CD14-positive monocyte (primary cell): ENCODE data around the gene DHCR24. TPM values are rescaled to one million over a fixed set of nuclear protein-coding genes. Genes with fewer than 3 reads are reported as not detected.

Source experiments
- DNase-seq, 3 donors: peaks; one replicate each; pipeline ENCODE4 v3.0.0-alpha.2; 2011 to 2022
- H2AFZ ChIP-seq: 2 replicates; pipeline ENCODE4 v1.6.0; 2012; ENCODE audit warnings: mild to moderate bottlenecking, low read depth, low read length, inconsistent platforms; ENCODE audit not compliant: insufficient read depth, poor library complexity, severe bottlenecking
- H3K27ac ChIP-seq, 2 donors: 1 replicate in 1 of 2; 2 replicates in 1 of 2; pipeline ENCODE4 v1.5.1; 2012 to 2013; ENCODE audit warnings: low read length in 2 of 2, control low read depth in 1 of 2, inconsistent platforms in 1 of 2, low read depth in 1 of 2, mild to moderate bottlenecking in 1 of 2
- H3K27me3 ChIP-seq, 2 donors: one replicate each; pipeline versions ENCODE4 v1.6.0 to v1.6.1; 2011 to 2013; ENCODE audit warnings: low read length in 2 of 2; ENCODE audit not compliant: control insufficient read depth in 2 of 2, insufficient read depth in 2 of 2
- H3K36me3 ChIP-seq, 2 donors: replicated peaks in 1 of 2; 1 replicate in 1 of 2; 2 replicates in 1 of 2; pipeline versions ENCODE4 v1.5.1 to v1.6.1; 2012 to 2013; ENCODE audit warnings: low read length in 2 of 2, control low read depth in 1 of 2, inconsistent platforms in 1 of 2, mild to moderate bottlenecking in 1 of 2; ENCODE audit not compliant: insufficient read depth in 2 of 2, control insufficient read depth in 1 of 2
- H3K4me1 ChIP-seq, 2 donors: 1 replicate in 1 of 2; 2 replicates in 1 of 2; pipeline versions ENCODE4 v1.5.1 to v1.6.1; 2012 to 2013; ENCODE audit warnings: low read length in 2 of 2, control low read depth in 1 of 2, inconsistent platforms in 1 of 2, mild to moderate bottlenecking in 1 of 2, moderate library complexity in 1 of 2; ENCODE audit not compliant: insufficient read depth in 2 of 2, control insufficient read depth in 1 of 2
- H3K4me2 ChIP-seq: replicated peaks from 2 replicates; pipeline ENCODE3; 2012; ENCODE audit warnings: low read length, moderate library complexity, mild to moderate bottlenecking; ENCODE audit not compliant: poor library complexity, severe bottlenecking; ENCODE audit errors: extremely low read depth
- H3K4me3 ChIP-seq, 3 experiments: fragments of 200-600 bp in 1 of 3; sonication (generic) in 1 of 3; replicated peaks in 1 of 3; 1 replicate in 2 of 3; 2 replicates in 1 of 3; pipeline ENCODE4 v1.5.1; 2011 to 2013; ENCODE audit warnings: low read length in 3 of 3, mild to moderate bottlenecking in 3 of 3, control low read depth in 2 of 3, low read depth in 2 of 3, inconsistent platforms in 1 of 3, moderate library complexity in 1 of 3
- H3K79me2 ChIP-seq: 2 replicates; pipeline ENCODE4 v1.6.0; 2012; ENCODE audit warnings: mild to moderate bottlenecking, control low read depth, inconsistent platforms, low read length, moderate library complexity; ENCODE audit not compliant: insufficient read depth
- H3K9ac ChIP-seq: 2 replicates; pipeline ENCODE4 v1.6.0; 2017; ENCODE audit warnings: low read length, mild to moderate bottlenecking; ENCODE audit not compliant: insufficient read depth, poor library complexity, severe bottlenecking
- H3K9me3 ChIP-seq, 2 donors: replicated peaks in 1 of 2; 1 replicate in 1 of 2; 2 replicates in 1 of 2; pipeline versions ENCODE4 v1.5.1 to v1.6.1; 2012 to 2013; ENCODE audit warnings: low read length in 2 of 2, control low read depth in 1 of 2; ENCODE audit not compliant: control insufficient read depth in 1 of 2, insufficient read depth in 1 of 2
- H4K20me1 ChIP-seq: 2 replicates; pipeline ENCODE4 v1.6.0; 2012; ENCODE audit warnings: mild to moderate bottlenecking, low read length, control low read depth, moderate library complexity; ENCODE audit not compliant: insufficient read depth
- H3K27ac Mint-ChIP-seq, 7 donors: one replicate each; pipeline ENCODE4 v1.8.0; 2020; ENCODE audit warnings: mild to moderate bottlenecking in 7 of 7, mixed read lengths in 7 of 7, moderate library complexity in 6 of 7, inconsistent platforms in 2 of 7
- H3K27me3 Mint-ChIP-seq, 3 donors: one replicate each; pipeline ENCODE4 v1.8.0; 2021 to 2022; ENCODE audit warnings: low read depth in 3 of 3, mild to moderate bottlenecking in 3 of 3, mixed read lengths in 3 of 3, moderate library complexity in 3 of 3, inconsistent platforms in 1 of 3
- H3K36me3 Mint-ChIP-seq, 2 donors: one replicate each; pipeline ENCODE4 v1.8.0; 2020; ENCODE audit warnings: mixed read lengths in 2 of 2, inconsistent platforms in 1 of 2, mild to moderate bottlenecking in 1 of 2
- H3K4me1 Mint-ChIP-seq: one replicate; pipeline ENCODE4 v1.8.0; 2020; ENCODE audit warnings: mild to moderate bottlenecking, mixed read lengths
- H3K4me3 Mint-ChIP-seq, 2 donors: one replicate each; pipeline ENCODE4 v1.8.0; 2020; ENCODE audit warnings: mild to moderate bottlenecking in 2 of 2, mixed read lengths in 2 of 2, moderate library complexity in 1 of 2
- H3K9me3 Mint-ChIP-seq, 7 donors: one replicate each; pipeline ENCODE4 v1.8.0; 2020 to 2022; ENCODE audit warnings: mixed read lengths in 7 of 7, mild to moderate bottlenecking in 6 of 7, moderate library complexity in 6 of 7, inconsistent platforms in 2 of 7
- CTCF ChIP-seq: fragments of 200-600 bp; IDR thresholded peaks from one replicate; pipeline ENCODE4 v1.8.0; 2022; ENCODE audit warnings: antibody characterized with exemption, mild to moderate bottlenecking
- WGBS: methylation state at CpG from one replicate; pipeline ENCODE4 v1.1.5; 2013; ENCODE audit warnings: missing lambda C conversion rate; ENCODE audit not compliant: insufficient coverage; 5-methylcytosine and 5-hydroxymethylcytosine counted together
- intact Hi-C, 2 donors: fragments of 100-400 bp; cut with micrococcal nuclease; formaldehyde crosslinking; loops; one replicate each; pipeline versions ENCODE4 v1.15.0 to v1.15.1; 2023
- polyA plus RNA-seq, 3 donors: library from polyadenylated mRNA; depleted of rRNA in 1 of 3; unstranded in 2 of 3; stranded (reverse) in 1 of 3; fragments of 300-500 nt in 2 of 3; fragments of >200 nt in 1 of 3; fragmentation: Illumina TruSeq in 2 of 3; gene quantifications; 1 replicate in 2 of 3; 2 replicates in 1 of 3; pipeline ENCODE4 v1.2.3, GENCODE V29; 2012 to 2021

DHCR24 gene
- polyA plus RNA-seq, 3 donors: 0.48 to 3.5 (median 3.0) TPM

GRCh38 chr1:54834007-54834541, 52.9 kb downstream of the DHCR24 start:
- H3K4me3 Mint-ChIP-seq: no peak overlapping the region
- H3K4me1 Mint-ChIP-seq: no peaks in the 10 kb centered on the region
- no peak for DNase-seq
- H3K27me3 ChIP-seq: no peaks in the 10 kb centered on the region
- H3K9ac ChIP-seq: no peak overlapping the region
- H3K4me1 ChIP-seq: no peaks in the 10 kb centered on the region
- H3K9me3 ChIP-seq: peaks cover 1 to 11% of the 10 kb centered on the region in 2 donors
- no peak overlapping the region for H3K4me3 ChIP-seq
- H3K27me3 Mint-ChIP-seq: peaks cover 1 to 7% (median 2%) of the 10 kb centered on the region in 3 donors
- no peaks in the 10 kb centered on the region for H4K20me1 ChIP-seq
- WGBS: no CpG with 5 or more reads among the region's 1 CpG
- no peak overlapping the region for H3K4me2 ChIP-seq
- H2AFZ ChIP-seq: no peak overlapping the region
- peaks cover 5 to 24% (median 16%) of the 10 kb centered on the region in 7 donors for H3K9me3 Mint-ChIP-seq
- intact Hi-C loops: no loop called here
- no peaks in the 10 kb centered on the region for H3K36me3 ChIP-seq
- no peaks in the 10 kb centered on the region for H3K36me3 Mint-ChIP-seq
- no peak overlapping the region for H3K27ac ChIP-seq
- no peak overlapping the region for H3K27ac Mint-ChIP-seq
- TF ChIP-seq CTCF: no peak
- H3K79me2 ChIP-seq: no peaks in the 10 kb centered on the region

DNA sequence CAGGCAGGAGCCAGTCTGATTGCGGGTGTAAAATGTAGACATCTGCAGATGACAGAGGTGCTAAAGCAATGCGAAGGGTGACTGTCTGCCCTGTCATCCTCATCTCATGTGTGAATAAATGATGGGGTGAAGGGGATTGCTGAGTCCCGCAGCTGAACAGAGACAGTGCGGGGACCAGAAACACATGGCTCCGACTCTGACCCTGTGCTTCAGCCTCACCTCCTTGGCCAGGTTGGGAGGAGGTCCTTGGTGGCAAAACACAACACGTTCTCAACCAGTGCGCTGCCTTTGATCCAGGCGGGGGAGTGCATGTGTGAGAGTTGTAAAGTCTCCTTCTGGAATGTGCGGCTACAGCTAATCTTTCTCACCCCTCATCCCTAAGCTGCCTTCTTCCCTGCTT, 53.9 kb downstream of the DHCR24 start:
- H3K79me2 ChIP-seq: no peaks in the 10 kb centered on the region
- no peaks in the 10 kb centered on the region for H4K20me1 ChIP-seq
- Mint-ChIP-seq H3K27me3 (peaks cover under 1 to 7% (median 1%) of the 10 kb centered on the region in 3 donors), H3K36me3 (no peaks in the 10 kb centered on the region), H3K27ac (no peak overlapping the region), H3K4me3 (no peak overlapping the region), H3K4me1 (no peaks in the 10 kb centered on the region), H3K9me3 (peaks cover 8 to 32% (median 21%) of the 10 kb centered on the region in 7 donors)
- H3K4me3 ChIP-seq: no peak overlapping the region
- H3K9ac ChIP-seq: no peak overlapping the region
- DNase-seq: no peak
- H3K4me1 ChIP-seq: no peaks in the 10 kb centered on the region
- H3K27ac ChIP-seq: no peak overlapping the region
- H3K9me3 ChIP-seq: peaks cover 10 to 15% of the 10 kb centered on the region in 2 donors
- no peak for TF ChIP-seq CTCF
- WGBS: 100% methylated on average over 5 of the region's 9 CpGs
- no peaks in the 10 kb centered on the region for H3K36me3 ChIP-seq
- intact Hi-C loops: no loop called here
- H3K27me3 ChIP-seq: no peaks in the 10 kb centered on the region
- H2AFZ ChIP-seq: no peak overlapping the region
- no peak overlapping the region for H3K4me2 ChIP-seq
